Smooth muscle cell (in vitro differentiated cells): ENCODE measurements around the gene CHRNA4. TPM values are rescaled to one million over a fixed set of nuclear protein-coding genes. Genes with fewer than 3 reads are reported as not detected.

Experiments
- DNase-seq: peaks from one replicate; lab custom pipeline; 2025; ENCODE audit not compliant: unreplicated experiment; lab: John Stamatoyannopoulos, UW
- H2AFZ ChIP-seq: fragments of 200-600 bp; sonication (generic); 2 replicates; pipeline ENCODE4 v1.6.0; 2016; ENCODE audit warnings: antibody characterized with exemption, low read depth, mild to moderate bottlenecking
- H3F3A ChIP-seq: fragments of 200-600 bp; sonication (generic); 2 replicates; pipeline ENCODE4 v1.6.0; 2017; ENCODE audit warnings: antibody characterized with exemption, low read depth
- H3K27ac ChIP-seq: fragments of 200-600 bp; sonication (generic); 2 replicates; pipeline ENCODE4 v1.5.1; 2016; ENCODE audit warnings: low read depth, mild to moderate bottlenecking
- H3K27me3 ChIP-seq: fragments of 200-600 bp; sonication (generic); 2 replicates; pipeline ENCODE4 v1.6.1; 2016; ENCODE audit warnings: low read depth, mild to moderate bottlenecking
- H3K36me3 ChIP-seq: fragments of 200-600 bp; sonication (generic); 2 replicates; pipeline ENCODE4 v1.5.1; 2016; ENCODE audit warnings: low read depth
- H3K4me1 ChIP-seq: fragments of 200-600 bp; sonication (generic); 2 replicates; pipeline ENCODE4 v1.5.1; 2016; ENCODE audit warnings: low read depth
- H3K4me2 ChIP-seq: fragments of 200-600 bp; sonication (generic); 2 replicates; pipeline ENCODE4 v1.6.0; 2016; ENCODE audit warnings: mild to moderate bottlenecking
- H3K4me3 ChIP-seq: fragments of 200-600 bp; sonication (generic); 2 replicates; pipeline ENCODE4 v1.5.1; 2016; ENCODE audit warnings: mild to moderate bottlenecking
- H3K79me2 ChIP-seq: fragments of 200-600 bp; sonication (generic); 2 replicates; pipeline ENCODE4 v1.6.0; 2016; ENCODE audit warnings: low read depth, mild to moderate bottlenecking
- H3K9ac ChIP-seq: fragments of 200-600 bp; sonication (generic); 2 replicates; pipeline ENCODE4 v1.6.0; 2016; ENCODE audit warnings: low read depth
- H3K9me3 ChIP-seq: fragments of 200-600 bp; sonication (generic); replicated peaks from 2 replicates; pipeline ENCODE4 v1.5.1; 2016; ENCODE audit warnings: low read depth
- H4K20me1 ChIP-seq: fragments of 200-600 bp; sonication (generic); 2 replicates; pipeline ENCODE4 v1.6.0; 2016; ENCODE audit warnings: low read depth
- WGBS: methylation state at CpG from one replicate; pipeline ENCODE4 v1.1.7; 2016; ENCODE audit warnings: low lambda C conversion rate; 5-methylcytosine and 5-hydroxymethylcytosine counted together
- polyA plus RNA-seq: library from polyadenylated mRNA; unstranded; fragments of >200 nt; fragmentation: Nextera tagmentation; extraction: Ambion mirVana; gene quantifications from 2 replicates; pipeline ENCODE4 v1.2.1, GENCODE V29; 2016
- total RNA-seq: library from RNA; depleted of rRNA; stranded (reverse); fragments of >200 nt; gene quantifications from 2 replicates; pipeline ENCODE4 v1.2.3, GENCODE V29; 2014
- TF ChIP-seq, protein P1 (sequence below): fragments of 200-600 bp; sonication (generic); IDR thresholded peaks from 2 replicates; pipeline ENCODE4 v1.5.1; 2017; ENCODE audit warnings: borderline replicate concordance, mild to moderate bottlenecking, antibody characterized with exemption; ENCODE audit not compliant: insufficient read depth, poor library complexity, severe bottlenecking

CHRNA4 gene
- total and polyA plus RNA-seq, 2 experiments from 2014 or later, result 0.03 TPM; not detected in 1

DNA sequence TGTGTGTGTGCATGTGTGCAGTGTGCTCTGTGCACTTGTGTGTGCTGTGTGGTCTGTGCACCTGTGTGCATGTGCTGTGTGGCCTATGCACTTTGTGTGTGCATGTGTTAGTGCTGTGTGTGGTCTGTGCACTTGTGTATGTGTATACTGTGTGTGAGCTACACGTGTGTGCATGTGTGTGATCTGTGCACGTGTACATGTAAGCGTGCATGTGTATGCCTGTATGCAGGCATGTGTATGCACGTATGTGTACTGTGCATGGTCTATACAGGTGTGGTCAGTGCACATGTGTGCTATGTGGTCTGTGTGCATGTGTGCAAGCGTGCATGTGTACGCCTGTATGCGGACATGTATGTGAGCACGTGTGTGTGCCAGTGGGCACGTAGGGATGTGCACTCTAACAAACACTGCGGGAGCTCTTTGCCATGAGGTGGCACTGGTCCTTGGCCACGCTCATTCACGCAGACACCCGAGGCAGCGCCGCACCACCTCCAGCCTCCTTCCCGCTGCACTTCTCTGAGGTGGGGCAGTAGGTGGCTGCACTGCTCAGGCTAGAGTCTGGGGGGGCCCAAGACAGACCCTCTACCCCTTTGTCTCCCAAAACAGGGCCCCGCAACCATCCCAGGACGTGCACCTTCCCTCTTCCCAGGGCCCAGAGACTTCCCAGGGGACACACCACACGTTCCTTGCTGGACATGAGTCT is 42.4 kb upstream of the CHRNA4 start:
- no peak overlapping the region for H2AFZ ChIP-seq
- H3K36me3 ChIP-seq, result no peaks in the 10 kb centered on the region
- no peaks in the 10 kb centered on the region for H3K27me3 ChIP-seq
- no peak overlapping the region for H3K4me2 ChIP-seq
- H3K79me2 ChIP-seq, result no peaks in the 10 kb centered on the region
- no peaks in the 10 kb centered on the region for H4K20me1 ChIP-seq
- no peak overlapping the region for H3K27ac ChIP-seq
- H3K9ac ChIP-seq, result no peak overlapping the region
- H3K9me3 ChIP-seq, result no peaks in the 10 kb centered on the region
- H3K4me3 ChIP-seq, result no peak overlapping the region
- no peak for DNase-seq
- TF ChIP-seq, protein P1, sequence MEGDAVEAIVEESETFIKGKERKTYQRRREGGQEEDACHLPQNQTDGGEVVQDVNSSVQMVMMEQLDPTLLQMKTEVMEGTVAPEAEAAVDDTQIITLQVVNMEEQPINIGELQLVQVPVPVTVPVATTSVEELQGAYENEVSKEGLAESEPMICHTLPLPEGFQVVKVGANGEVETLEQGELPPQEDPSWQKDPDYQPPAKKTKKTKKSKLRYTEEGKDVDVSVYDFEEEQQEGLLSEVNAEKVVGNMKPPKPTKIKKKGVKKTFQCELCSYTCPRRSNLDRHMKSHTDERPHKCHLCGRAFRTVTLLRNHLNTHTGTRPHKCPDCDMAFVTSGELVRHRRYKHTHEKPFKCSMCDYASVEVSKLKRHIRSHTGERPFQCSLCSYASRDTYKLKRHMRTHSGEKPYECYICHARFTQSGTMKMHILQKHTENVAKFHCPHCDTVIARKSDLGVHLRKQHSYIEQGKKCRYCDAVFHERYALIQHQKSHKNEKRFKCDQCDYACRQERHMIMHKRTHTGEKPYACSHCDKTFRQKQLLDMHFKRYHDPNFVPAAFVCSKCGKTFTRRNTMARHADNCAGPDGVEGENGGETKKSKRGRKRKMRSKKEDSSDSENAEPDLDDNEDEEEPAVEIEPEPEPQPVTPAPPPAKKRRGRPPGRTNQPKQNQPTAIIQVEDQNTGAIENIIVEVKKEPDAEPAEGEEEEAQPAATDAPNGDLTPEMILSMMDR, result no peak
- no peaks in the 10 kb centered on the region for H3K4me1 ChIP-seq
- WGBS, result 92% methylated on average over 19 of the region's 19 CpGs
- no peaks in the 10 kb centered on the region for H3F3A ChIP-seq

DNA sequence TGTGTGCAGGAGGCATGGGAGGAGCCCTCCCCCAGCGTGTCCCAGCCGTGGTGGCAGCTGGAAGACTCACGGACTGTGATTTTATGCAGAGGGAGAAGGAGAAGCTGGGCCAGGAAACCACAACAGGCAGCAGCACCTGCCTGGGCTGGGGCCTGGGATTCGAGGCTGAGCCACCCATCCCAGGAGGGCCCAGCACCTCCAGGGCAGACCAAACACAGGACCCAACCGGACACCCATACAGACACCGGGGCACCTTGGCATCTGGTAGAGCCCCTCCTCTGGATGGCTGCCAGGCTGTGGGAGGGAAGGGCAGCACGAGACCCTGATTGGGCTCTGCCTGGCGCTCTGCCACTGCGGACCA is 41.7 kb upstream of the CHRNA4 start:
- no peak overlapping the region for H3K9ac ChIP-seq
- no peak overlapping the region for H3K4me2 ChIP-seq
- no peaks in the 10 kb centered on the region for H3K9me3 ChIP-seq
- H3K27me3 ChIP-seq, result no peaks in the 10 kb centered on the region
- H3F3A ChIP-seq, result no peaks in the 10 kb centered on the region
- H3K4me1 ChIP-seq, result no peaks in the 10 kb centered on the region
- 68% methylated on average over 8 of the region's 9 CpGs for WGBS
- H3K36me3 ChIP-seq, result no peaks in the 10 kb centered on the region
- H3K4me3 ChIP-seq, result no peak overlapping the region
- DNase-seq, result no peak
- H2AFZ ChIP-seq, result no peak overlapping the region
- H3K27ac ChIP-seq, result no peak overlapping the region
- no peaks in the 10 kb centered on the region for H4K20me1 ChIP-seq
- TF ChIP-seq, protein P1, result no peak
- no peaks in the 10 kb centered on the region for H3K79me2 ChIP-seq

DNA sequence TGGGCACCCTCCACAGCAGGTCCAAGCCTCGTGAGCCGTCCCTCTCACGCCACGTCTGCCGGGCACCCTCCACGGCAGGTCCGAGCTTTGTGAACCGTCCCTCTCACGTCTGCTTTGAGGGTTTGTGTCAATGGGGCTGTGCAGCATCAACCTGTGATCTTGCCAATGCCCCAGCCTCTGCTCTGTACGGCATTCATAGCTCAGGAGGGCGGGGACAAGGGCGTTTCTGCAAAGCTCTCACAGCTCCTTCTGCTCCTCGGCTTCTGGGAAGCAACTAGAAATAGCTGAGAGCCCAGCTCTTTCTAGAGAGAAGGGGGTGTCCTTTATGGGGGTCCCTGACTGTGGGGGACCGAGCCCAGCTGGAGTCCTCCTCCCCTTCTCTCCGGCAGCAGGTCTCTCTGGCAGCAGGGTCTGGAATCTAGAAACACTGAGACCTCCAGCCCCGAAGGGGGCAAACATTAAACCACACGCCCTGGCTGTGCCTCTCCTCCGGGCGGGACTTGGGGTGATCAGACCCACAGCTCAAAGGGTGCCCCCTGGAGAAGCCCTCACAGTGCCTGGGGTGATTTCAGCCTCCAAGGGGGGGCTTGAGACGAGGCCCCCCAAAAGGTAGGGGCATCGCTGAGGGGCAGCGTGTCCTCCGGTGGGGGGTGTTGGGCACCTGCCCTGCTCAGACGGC is 41.2 kb upstream of the CHRNA4 start:
- Histone ChIP-seq H3K9ac (no peak overlapping the region), H4K20me1 (no peaks in the 10 kb centered on the region), H2AFZ (no peak overlapping the region), H3K4me2 (no peak overlapping the region), H3K79me2 (no peaks in the 10 kb centered on the region), H3K4me3 (no peak overlapping the region), H3K9me3 (no peaks in the 10 kb centered on the region), H3K36me3 (no peaks in the 10 kb centered on the region), H3F3A (no peaks in the 10 kb centered on the region), H3K4me1 (no peaks in the 10 kb centered on the region), H3K27me3 (no peaks in the 10 kb centered on the region), H3K27ac (no peak overlapping the region)
- no peak for DNase-seq
- TF ChIP-seq, protein P1, result no peak
- WGBS, result 74% methylated on average over 24 of the region's 24 CpGs
